ENCODE measurements around the gene LRRC3.
"Not testable (repeated sequence)": the region's sequence is repeated elsewhere in the genome, so short reads cannot be mapped to it uniquely, and the experiment has no call there.

Gene LRRC3

DNA sequence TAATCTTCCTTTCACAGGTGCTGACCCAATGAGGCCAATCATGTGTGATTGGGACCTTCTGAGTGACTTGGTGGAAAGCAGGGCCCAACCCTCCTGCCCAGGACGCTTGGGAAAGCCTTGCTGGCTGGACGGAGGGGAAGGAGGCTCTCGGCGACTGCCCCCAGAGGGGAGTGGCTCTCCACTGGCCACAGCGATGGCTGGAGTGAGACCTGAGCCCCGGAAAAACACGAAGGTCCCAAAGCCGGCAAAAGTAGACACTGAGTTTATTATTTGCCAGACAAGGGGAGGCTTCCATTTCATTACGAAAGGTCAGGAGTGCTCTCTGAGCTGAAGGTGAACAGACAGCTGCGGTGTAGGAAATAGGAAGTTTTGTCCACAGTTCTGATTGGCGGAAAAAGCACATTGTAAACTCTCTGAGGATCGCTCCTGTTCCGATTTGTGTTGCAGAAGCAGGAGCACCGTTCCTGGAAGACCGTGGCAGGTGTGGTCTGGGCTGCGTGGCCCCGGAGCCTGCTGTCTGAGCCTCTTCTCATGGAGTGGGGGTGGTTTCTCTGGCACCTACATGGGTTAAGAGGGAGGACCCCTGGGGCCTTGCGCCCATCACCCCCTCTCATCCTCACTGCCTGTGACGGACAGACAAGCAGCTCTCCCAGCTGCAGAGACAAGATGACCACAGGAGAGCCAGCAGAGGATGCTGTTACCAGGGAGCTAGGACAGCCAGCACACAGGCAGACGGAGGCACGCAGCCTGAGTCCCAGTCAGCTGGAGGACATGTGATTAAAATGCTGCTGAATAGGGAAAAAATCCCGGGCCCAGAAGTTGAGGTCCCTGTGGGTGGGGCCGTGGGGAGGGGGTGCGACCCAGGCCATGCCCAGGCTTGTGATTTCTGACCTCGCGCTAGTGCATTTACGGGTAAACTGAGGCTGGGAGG lies 43.2 kb downstream of the LRRC3 start:
- FAIRE-seq: no peak

DNA sequence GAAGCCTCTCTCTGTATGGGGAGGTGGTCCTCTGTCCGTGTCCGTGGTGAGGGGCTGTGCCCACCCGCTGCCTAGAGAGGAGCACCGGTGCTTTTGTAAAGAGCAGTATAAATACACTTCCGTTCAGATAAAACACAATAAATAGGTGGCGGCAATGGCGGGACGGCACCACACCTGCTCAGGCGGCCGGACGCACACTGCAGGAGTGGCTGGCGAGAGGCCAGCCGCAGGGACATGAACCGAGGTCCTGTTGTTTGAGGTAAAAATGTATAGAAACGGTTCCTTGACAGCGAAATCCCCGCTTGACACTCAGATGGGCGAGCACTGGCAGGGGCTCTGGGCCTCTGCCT lies 43.9 kb downstream of the LRRC3 start:
- no peak for FAIRE-seq

DNA sequence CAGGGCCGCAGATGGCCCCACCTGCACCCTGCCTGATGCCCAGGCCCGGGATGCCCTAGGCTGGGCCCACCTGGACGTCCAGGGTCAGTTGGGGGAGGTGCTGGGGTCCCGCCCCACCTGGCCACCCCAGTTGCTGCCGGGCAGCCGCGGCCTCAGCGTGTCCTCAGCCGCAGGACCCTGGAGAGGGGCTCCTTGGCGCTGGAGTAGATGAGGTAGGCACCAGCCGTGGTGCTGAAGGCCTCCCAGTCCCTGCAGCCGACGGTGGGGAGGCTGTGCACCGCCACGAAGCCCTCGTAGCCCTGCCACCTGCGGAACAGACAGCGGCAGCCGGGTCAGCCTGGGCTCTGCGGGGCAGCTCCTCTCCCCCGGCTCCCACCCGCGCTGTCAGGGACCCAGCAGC lies 44.3 kb downstream of the LRRC3 start:
- no peak for FAIRE-seq

DNA sequence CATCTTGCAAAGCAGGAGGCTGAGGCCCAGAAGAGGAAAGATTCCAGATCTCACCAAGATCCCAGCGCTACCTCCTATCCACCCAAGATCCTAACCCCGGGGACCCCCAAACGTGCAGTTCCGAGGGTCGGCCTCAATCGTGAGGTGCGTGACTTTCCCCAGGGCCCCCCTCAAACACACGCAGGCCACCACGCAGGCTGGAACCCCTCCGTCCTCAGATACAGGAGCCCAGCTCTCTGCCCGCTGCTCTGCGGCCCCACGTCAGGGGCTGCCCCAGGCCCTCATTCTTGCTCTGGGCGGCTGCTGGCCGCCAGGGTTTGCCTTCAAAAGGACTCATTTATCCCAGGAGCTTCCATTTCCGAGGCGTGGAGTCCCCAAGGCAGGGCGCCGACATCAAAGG lies 44.8 kb downstream of the LRRC3 start:
- FAIRE-seq: no peak

DNA sequence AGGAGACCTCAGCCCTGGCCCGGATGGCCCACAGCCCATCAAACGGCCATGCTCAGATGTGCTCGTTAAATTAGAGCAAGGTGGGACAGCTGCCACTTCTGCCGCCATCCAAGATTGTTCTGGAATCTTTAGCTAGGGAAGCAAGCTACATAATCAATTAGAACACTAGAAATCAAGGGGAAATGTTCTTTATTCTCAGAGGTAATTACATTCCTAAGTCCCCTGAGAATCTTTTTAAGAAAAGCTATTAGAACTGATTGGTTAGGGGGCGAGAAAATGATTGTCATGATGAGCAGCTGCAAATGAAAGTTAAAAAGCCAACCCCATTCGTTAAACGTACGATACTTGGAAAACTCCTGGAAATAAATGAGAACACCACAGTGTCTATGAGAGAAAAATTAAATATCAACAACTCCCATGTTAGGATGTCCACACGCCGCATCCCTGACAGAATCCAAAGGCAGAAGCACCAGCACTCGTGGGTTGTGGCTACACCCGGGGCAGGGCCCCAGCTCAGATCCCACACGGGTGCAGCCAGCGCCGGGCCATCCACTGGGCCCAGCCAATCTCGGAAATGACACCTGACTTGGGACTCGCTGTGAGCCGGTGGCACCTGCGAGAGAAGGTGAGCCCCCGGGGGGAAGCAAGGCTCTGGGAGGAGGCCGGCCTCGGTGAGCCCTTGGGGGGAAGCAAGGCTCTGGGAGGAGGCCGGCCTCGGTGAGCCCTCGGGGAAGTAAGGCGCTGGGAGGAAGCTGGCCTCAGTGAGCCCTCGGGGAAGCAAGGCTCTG lies 47.1 kb downstream of the LRRC3 start:
- no peak for FAIRE-seq

DNA sequence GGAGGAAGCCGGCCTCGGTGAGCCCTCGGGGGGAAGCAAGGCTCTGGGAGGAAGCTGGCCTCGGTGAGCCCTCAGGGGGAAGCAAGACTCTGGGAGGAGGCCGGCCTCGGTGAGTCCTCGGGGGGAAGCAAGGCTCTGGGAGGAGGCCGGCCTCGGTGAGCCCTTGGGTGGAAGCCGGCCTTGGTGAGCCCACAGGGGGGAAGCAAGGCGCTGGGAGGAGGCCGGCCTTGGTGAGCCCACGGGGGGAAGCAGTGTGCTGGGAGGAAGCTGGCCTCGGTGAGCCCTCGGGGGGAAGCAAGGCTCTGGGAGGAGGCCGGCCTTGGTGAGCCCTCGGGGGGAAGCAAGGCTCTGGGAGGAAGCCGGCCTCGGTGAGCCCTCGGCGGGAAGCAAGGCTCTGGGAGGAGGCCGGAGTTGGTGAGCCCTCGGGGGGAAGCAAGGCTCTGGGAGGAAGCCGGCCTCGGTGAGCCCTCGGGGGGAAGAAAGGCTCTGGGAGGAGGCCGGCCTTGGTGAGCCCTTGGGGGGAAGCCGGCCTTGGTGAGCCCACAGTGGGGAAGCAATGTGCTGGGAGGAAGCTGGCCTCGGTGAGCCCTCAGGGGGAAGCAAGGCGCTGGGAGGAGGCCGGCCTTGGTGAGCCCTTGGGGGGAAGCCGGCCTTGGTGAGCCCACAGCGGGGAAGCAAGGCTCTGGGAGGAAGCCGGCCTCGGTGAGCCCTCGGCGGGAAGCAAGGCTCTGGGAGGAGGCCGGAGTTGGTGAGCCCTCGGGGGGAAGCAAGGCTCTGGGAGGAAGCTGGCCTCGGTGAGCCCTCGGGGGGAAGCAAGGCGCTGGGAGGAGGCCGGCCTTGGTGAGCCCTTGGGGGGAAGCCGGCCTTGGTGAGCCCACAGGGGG lies 47.9 kb downstream of the LRRC3 start:
- not testable (repeated sequence) for FAIRE-seq

DNA sequence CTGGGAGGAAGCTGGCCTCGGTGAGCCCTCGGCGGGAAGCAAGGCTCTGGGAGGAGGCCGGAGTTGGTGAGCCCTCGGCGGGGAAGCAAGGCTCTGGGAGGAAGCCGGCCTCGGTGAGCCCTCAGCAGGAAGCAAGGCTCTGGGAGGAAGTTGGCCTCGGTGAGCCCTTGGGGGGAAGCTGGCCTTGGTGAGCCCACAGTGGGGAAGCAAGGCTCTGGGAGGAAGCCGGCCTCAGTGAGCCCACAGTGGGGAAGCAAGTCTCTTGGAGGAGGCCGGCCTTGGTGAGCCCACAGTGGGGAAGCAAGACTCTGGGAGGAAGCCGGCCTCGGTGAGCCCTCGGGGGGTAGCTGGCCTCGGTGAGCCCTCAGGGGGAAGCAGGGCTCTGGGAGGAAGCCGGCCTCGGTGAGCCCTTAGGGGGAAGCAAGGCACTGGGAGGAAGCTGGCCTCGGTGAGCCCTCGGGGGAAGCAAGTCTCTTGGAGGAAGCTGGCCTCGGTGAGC lies 48.6 kb downstream of the LRRC3 start:
- no peak for FAIRE-seq

DNA sequence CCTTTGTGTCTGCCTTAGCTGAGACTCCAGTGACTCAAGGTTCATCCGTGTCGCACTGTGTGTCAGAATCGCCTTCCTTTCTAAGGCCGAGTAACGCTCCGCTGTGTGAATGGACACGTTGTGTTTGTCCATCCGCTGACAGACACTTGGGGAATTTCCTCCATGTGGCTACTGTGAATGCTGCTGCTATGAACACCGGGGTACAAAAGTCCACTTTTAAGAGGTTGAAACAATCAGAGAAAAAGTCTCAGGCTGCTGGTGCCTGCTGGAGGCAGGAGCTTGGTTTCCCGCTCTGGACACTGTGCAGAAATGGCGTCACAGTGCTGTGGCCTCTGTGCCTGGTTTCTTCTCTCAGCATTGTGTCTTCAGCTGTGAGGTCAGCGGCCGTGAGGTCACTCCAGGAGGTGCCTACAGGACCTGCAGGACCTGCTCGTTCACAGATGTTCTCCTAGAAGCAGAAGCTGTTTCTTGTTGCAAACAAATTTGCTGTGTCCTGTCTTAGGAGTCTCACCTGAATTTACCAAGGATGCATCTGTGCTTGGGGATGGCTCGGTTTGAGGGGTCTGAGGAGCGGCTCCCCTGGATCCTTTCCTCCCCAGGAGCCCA lies 50.5 kb downstream of the LRRC3 start:
- no peak for FAIRE-seq

DNA sequence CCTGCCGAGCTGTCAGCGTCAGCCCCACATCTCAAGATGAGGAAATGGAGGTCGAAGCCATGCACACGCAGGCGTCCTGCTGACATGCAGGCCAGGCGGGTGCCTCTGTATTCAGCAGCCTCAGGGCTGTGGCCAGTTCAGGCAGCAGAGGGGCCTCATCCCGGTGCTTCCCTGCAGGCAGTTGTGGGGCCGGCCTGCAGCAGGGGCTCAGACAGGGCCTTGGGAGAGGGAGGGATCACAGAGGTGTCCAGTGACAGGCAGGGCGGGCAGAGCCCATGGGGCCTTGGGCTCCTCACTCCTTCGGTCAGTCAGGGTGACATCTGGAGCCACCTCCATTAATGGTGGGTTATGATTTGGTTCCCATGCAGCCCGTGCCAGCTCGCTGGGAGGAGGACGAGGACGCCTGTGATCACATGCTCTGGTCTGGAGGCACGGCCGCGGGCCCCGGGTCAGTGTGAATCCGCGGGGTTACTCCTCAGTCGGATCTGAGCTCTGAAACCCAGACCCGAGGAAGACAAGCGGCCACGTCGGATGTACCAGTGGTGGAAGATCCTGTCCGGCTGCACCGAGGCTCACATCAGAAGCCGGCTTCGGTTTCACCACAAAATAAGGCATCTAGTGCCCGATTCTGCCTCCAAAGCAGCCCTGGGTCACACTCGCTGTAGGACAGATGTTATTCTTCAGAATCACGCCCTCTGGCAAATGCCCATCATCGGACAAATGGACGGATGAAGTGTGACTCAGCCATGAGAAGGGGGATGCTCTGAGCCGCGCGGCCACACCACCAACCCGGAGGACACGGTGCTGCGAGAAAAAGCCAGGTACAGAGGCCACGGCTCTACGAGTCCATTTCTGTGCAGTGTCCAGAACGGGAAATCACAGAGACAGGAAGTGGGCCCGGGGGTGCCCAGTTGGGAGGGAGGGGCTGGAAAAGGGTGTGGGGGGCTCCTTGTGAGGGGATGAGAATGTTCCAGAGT lies 51.3 kb downstream of the LRRC3 start:
- no peak for FAIRE-seq

DNA sequence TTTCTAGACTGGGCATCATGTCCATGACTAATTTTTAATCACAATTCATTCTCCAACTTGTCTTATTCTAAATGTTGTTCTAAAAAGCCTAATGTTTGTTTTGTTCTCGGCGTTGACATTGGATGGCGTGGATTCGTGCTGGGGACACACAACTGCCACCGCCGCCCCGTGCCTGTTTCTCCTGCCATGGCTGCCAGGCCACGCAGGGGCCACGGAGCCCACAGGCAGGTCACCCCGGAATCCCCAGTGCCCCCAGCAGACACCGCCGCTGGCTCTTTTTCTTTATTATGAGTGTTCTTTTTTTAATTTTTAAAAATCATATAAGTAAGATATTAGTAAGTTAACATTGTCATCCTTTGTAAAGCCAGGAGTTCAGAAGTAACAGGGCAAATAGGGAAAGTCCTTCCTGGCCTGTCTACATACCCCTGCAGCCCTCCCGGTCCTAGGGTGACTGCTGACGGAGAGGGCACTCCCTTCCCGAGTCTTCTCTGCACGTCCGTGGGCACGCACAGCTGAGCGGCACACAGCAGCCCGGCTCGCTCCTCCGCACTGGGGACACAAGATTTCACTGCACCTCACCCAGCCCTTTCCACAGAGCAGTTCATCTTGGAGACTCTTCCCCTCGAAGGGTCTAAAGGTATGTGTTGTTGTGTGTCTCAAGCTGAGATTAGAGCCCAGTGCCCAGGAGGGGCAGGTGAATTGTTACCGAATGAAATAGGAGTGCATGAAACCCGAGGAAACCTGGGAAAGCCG lies 52.5 kb downstream of the LRRC3 start:
- FAIRE-seq: no peak

DNA sequence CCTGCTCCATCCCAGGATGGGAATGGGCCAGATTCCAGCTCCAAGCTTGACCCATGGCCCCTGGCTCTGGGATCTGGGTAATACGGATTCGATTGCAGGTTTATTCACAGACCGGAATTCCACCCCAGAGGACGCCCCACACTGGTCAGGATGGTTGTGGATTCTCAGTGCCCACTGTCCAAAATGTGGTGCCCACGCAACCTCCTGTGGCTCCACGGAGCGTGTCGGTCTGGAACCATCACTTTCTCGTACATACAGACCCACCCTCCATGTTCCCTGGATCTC lies 53.1 kb downstream of the LRRC3 start:
- no peak for FAIRE-seq

DNA sequence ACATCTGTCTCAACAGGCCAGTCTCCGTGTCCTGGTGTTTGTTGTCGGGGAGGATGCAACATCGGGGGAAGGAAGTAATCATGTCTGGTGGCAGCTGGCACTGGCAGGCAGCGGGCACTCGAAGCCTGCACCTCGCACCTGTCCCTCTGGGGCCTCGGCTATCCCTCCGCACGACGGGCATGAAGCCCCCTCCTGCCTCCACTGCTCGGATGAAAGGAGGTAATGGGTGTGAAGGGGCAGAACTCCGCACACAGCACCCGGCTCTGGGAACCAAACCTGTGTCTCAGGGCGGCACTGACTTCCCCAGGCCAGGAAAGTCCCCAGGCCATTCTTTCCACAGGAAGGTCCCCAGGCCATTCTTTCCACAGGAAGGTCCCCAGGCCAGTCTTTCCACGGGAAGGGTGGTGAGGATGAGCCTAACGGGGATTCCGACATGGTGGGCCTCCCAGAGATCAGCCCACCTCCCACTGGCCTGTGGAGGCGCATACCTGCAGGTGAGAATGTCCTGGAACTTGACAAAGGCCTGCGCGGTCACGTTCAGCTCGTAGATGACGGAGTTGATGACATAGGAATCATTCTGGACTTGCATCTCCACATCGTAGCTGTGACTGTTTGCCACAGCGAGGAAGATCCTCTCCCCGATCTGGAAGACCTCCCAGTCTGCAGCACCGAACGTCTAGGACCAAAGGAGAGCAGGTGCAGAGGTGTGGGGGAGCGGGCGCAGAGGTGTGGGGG lies 53.6 kb downstream of the LRRC3 start:
- no peak for FAIRE-seq

DNA sequence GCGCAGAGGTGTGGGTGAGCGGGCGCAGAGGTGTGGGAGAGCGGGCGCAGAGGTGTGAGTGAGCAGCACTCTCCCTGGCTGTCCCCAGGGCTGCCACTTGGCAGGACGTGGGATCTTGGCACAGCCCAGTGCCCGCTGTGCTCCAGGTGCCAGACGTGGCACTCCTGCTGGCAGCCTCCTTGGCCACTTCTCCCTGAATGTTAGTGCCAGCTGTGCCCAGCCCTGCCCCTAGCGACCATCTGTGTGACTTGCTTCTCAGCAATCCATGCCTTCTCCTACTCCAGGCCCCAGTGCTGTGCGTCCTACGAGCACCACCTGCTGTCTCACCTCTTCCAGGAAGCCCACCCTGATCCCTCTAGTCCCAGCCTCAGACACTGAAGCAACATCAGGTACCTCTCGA lies 54.2 kb downstream of the LRRC3 start:
- FAIRE-seq: no peak

DNA sequence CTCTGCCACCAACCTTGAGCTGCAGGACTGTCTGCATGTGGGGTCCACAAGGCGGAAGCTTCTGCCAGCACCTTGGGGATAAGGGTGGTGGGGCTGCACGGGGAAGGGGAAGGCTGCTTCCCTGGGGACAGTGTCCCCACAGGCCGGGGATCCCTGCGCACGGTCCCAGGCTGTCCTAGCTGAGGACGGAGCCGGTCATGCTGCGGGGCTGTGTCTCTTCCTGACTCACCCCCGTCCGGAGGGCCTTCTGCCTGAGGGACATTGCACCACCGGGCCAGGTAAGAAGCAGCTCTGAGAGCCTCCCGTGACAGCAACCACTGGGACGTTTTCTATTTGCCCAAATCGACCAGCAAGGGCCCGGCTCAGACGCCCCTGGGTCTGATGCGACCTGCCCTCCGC lies 54.8 kb downstream of the LRRC3 start:
- no peak for FAIRE-seq

DNA sequence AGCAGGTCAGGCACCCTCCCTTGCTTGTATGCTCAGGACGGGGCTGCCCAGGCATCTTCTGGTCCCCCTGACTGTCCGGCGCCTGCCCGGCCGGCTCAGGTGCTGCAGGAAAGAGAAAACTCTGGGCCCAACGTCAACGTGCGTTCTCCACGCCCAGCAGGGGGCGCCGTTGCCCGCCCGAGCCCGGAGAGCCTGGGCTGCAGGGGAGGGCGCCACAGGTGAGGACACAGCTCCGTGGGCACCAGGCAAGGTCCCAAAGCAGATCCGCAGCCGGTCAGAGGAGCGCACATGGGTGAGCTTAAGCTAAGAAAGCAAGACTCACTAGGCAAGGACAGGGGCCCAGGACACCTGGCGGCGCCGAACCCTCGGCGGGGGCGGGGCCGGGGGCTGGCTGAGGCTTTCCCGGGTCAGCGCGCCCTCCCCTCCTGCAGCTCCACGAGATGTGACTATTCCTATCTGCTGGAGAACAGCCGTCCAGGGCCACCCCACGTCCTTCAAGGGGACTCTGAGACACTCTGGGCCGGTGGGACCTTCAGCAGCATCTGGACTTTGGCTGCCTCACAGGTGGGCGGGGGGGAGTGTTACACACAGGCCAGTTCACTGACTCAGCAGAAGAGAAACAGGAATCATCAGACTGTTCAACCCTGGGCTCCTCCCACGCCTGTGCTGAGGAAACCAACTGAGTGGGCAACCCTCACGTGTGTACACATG lies 55.4 kb downstream of the LRRC3 start:
- no peak for FAIRE-seq

DNA sequence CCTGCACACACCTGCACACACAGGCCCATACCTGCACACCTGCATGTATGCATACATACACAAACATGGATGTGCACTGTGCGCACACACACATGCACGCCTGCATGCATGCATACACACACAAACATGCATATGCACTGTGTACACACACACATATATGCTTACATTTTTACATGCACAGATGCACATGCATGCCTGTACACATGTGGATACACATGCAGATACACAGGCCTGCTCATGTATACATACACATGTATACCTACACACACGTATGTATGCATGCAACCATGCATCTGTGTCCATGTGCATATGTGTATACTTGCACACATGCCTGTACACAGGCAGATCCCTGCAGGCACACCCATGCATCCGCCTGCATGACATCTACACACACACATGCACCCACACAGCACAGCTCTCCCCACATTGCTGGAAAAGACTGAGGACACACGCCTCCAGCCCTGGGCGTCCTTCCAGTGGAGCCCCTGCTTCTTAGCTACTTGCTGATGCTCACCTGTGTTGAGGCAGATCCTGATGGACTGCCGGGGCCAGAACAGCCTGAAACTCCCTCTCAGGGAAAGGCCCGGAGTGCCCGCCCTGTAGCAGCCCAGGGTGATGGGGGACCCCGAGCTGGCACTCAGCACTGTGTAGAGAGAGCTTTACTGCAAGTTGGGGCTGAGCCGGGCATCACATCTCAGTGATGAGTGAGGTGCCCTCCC lies 56.1 kb downstream of the LRRC3 start:
- no peak for FAIRE-seq
